HL-60 (cell line): ENCODE measurements around the gene MYO1E.

Experiments used
- POLR2AphosphoS5 ChIP-seq: IDR thresholded peaks from 2 replicates; pipeline ENCODE4 v1.6.1; 2012; ENCODE audit warnings: low read depth
- REST ChIP-seq: IDR thresholded peaks from 2 replicates; pipeline ENCODE4 v1.6.1; 2012; ENCODE audit warnings: low read depth; ENCODE audit not compliant: insufficient replicate concordance
- SPI1 ChIP-seq: IDR thresholded peaks from 2 replicates; pipeline ENCODE4 v1.6.1; 2012; ENCODE audit warnings: low read depth, mild to moderate bottlenecking, borderline replicate concordance
- TF ChIP-seq, protein P1 (sequence below): IDR thresholded peaks from one replicate; pipeline ENCODE4 v1.5.1; 2011; ENCODE audit warnings: low read length, control low read depth, inconsistent platforms; ENCODE audit not compliant: insufficient read depth

GRCh38 chr15:59352189-59352588 is 20.5 kb downstream of the MYO1E start:
- TF ChIP-seq POLR2AphosphoS5 (no peak), SPI1 (no peak), REST (no peak)
- TF ChIP-seq, protein P1, sequence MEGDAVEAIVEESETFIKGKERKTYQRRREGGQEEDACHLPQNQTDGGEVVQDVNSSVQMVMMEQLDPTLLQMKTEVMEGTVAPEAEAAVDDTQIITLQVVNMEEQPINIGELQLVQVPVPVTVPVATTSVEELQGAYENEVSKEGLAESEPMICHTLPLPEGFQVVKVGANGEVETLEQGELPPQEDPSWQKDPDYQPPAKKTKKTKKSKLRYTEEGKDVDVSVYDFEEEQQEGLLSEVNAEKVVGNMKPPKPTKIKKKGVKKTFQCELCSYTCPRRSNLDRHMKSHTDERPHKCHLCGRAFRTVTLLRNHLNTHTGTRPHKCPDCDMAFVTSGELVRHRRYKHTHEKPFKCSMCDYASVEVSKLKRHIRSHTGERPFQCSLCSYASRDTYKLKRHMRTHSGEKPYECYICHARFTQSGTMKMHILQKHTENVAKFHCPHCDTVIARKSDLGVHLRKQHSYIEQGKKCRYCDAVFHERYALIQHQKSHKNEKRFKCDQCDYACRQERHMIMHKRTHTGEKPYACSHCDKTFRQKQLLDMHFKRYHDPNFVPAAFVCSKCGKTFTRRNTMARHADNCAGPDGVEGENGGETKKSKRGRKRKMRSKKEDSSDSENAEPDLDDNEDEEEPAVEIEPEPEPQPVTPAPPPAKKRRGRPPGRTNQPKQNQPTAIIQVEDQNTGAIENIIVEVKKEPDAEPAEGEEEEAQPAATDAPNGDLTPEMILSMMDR = no peak
